NT2/D1 (cell line): Measurements from ENCODE around the gene SEMA7A.

Experiments
- SUZ12 ChIP-seq: IDR thresholded peaks from 2 replicates; pipeline ENCODE4 v1.6.1; 2011; ENCODE audit not compliant: insufficient read length, insufficient read depth; ENCODE audit errors: extremely low read depth
- YY1 ChIP-seq: IDR thresholded peaks from 2 replicates; pipeline ENCODE4 v1.6.1; 2011; ENCODE audit not compliant: insufficient read length, insufficient read depth
- ZNF274 ChIP-seq: IDR thresholded peaks from 2 replicates; pipeline ENCODE4 v1.6.1; 2011; ENCODE audit warnings: mild to moderate bottlenecking, low read depth, low read length

- TF ChIP-seq SUZ12 (no peak), ZNF274 (no peak), YY1 (no peak)
Observed at GRCh38 chr15:74417225-74417624, 16.5 kb downstream of the SEMA7A start.
